HG02870 (cell line): ENCODE measurements around the gene MRPL27.
A peak's percentile ranks its signal among the peaks of the same experiment; 100 is the strongest.
"Not testable (repeated sequence)": the region's sequence is repeated elsewhere in the genome, so short reads cannot be mapped to it uniquely, and the experiment has no call there.

Source experiments
- ATAC-seq: cut with Tn5 transposase; IDR thresholded peaks from one replicate; pipeline ENCODE4 v1.9.1; 2021; ENCODE audit warnings: mild to moderate bottlenecking, moderate library complexity; ENCODE audit not compliant: unreplicated experiment

The MRPL27 gene

DNA sequence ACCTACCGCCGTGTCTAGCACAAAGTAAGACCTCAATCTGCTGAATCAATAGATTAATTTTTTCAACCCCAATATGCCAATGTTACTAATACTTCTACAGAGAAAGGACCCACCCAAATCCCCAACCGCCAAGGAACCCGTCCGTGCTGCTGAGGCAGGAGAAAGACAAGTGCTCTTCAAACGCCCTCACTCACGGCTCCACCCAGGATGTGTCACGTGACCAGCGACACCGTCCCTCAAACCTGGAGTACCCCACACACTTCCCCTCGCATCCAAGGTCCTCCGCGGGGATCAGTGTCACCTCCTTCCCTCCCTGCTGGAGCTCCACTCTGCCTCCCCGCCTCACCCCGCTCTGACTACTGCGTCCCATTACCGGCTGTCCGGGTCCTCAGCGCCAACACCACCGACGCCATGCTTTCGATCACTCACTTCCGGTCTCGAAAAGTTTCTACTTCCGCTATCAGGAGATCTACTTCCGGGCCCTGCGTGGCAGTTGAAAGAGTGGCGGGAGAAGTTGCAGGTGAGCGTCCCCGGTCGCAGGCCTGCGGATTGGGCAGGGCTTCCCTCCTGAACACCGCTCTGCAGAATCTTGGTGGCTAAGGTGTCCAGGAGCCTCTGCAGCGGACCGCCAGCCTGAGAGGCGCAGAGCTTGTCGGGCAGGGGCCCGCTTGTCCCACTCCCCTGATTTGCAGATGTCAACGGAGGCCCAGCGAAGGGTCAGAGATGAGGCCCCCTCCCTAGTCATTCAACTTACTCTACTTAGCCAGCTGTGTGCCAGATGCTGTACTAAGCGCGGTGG lies at the start of gene MRPL27, which contains the start of gene EME1:
Gene MRPL27, minus strand, starts transcription at position 427 of the 799 bp plus-strand sequence. Its CDS starts 14 bp downstream, at position 413.
Gene EME1, plus strand, starts transcription at position 472 of the 799 bp plus-strand sequence. CDS start 1,980 bp downstream, outside the sequence.
- ATAC-seq, result peak; percentile 88

DNA sequence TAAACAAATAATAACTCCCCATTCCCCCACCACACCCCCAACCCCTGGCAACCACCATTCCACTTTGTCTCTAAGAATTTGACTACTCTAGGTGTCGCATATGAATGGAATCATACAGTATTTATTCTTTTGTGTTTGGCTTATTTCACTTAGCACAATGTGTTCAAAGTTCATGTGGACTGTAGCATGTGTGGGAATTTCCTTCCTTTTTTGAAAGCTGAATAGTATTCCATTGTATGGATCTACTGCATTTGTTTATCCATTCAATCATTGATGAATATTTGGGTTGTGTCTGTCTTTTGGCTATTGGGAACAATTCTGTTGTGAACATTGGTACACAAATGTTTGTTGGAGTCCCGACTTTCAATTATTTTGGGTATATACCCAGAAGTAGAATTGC lies 49.8 kb upstream of the MRPL27 start:
- no peak for ATAC-seq

DNA sequence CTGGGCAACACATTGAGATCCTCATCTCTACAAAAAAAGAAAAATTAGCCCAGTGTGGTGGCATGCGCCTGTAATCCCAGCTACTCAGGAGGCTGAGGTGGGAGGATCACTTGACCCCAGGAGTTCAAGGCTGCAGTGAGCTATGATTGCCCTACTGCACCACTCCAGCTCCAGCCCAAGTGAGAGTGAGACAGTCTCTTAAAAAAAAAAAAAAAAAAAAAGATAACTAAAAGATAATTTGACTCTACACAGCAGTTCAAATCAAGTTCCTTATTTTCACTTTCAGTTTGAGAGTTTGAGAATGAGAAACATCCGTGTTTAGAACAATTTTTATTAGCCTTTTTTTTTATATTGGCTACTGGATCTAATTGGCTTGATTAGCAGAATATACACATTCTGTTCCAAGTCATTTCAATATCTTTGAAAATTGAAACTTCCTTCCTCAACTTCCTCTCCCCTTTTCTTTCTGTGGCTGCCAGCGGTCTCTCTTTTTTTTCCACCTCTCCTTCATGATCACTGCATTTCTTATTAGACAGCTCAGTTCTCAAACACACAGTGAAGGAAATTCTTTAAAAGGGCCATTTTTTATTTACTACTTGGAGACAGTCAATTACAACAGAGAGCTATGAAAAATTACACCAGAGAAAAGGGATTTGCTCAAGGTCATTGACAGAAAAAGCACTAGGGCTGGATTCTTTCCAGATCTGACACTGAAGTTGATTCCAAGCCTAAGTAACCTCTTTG lies 48.5 kb upstream of the MRPL27 start:
- no peak for ATAC-seq

DNA sequence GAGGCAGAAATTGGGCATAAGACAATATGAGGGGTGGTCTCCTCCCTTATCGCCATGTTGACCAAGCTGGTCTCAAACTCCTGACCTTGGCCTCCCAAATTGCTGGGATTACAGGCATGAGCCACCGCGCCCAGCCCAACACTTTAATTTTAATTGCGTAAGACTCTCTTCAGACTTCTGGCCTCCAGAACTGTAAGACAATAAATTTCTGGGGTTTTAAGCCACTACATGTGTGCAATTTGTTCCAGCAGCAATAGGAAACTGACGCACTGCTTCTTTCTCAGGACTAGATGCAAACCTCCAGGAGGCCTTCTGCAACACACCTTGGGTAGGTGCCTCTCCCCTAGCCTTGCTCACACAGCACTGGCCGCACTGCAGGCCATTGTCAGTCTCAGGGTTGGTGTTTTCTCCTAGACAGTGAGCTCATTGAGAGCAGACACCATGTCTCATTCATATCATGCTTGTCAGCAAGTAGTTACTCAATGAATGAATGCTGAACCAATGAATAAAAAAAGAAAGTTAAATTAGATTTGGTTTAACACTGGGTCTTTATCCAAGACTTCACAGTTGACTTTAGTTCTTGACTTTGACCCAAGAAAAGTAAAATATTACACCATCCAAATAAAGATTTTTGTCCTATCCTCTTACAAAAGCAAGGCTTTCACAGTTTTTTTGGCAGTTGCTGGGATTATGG lies 47.6 kb upstream of the MRPL27 start:
- ATAC-seq, result no peak

DNA sequence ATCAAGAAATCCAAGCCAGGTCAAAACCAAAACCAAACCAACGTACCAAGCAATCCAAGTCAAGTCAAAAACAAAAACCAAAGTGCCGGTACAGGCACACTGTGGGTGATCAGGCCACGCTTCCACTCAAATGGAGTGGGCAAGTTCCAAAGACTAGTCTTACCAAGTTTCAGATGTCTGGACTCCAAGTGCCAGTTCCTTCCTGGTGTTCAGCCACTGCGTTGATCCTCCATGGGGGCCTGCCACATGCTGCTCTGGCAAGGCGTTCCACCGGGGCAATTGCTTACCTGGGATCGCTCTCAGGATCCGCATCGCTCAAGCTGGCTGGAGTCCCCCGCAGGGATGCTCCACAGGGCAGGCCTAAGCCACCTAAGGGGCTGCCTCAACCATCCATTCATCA lies 46.6 kb upstream of the MRPL27 start:
- not testable (repeated sequence) for ATAC-seq

DNA sequence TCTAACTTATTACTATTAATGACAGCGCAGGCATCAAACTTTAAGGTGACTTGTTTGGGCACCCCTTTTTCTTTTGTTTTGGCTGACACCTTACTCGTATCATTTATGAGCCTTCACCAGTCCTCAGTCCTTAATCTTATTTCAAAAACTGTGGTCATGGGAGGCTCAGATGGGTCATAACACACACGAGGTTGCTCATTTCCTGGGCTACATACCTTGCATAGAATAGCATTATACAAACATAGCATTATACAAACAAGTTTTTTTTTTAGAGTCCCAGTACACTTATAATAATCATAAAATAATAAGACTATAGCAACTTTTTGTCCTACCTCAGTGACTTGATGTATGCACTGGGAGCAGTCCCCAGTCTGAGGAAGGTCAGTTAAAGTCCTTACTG lies 41.8 kb upstream of the MRPL27 start:
- ATAC-seq, result no peak

DNA sequence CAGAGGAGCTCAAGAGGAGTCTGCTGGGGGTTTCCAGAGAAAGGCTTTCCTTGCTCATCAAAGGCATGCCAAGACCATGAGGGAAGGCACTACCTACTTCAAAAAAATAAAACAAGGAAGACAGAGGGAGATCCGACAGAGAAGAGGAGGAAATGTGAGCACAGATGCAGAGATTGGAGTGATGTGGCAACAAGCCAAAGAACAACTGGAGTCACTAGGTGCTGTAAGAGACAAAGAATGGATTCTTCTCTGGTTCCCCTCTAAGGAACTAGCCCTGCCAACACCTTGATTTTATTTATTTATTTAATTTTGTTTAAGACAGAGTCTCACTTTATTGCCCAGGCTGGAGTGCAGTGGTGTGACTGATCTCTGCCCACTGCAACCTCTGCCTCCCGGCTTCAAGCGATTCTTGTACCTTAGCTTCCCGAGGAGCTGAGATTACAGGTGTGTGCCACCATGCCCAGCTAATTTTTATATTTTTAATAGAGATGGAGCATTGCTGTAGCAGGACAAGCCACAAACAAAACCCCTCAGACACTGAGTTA lies 39.3 kb upstream of the MRPL27 start:
- no peak for ATAC-seq

DNA sequence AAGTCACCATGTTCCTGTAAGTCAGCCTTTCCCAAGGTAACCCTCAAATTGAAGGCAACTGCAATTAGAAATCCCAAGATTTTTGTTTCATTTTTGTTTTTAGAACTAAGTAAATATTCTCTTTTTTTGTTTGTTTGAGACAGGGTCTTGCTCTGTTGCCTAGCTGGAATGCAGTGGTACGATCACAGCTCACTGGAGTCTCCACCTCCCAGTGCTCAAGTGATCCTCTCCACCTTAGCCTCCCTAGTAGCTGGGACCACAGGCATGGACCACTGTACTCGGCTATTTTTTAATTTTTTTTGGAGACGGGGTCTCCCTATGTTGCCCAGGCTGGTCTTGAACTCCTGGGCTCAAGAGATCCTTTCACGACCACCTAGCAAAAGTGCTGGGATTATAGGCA lies 34.9 kb upstream of the MRPL27 start:
- ATAC-seq, result no peak

DNA sequence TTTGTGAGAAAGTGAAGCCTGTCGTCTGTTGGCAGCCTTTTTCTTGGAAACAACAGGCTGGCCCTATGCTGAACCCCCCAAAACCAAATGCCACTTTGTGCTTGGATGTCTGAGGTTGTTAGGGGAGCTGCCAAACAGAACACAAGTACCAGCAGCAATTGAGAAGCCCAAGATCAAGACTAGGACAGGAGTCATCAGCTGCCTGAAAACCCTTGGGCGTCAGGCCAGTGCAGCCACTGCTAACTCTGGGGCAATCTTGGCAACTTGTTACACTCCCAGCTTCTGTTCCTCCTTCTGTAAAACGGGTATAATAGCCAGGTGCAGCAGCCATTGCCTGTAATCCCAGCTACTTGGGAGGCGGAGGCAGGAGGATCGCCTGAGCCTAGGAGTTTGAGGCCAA lies 33.6 kb upstream of the MRPL27 start:
- ATAC-seq, result no peak

DNA sequence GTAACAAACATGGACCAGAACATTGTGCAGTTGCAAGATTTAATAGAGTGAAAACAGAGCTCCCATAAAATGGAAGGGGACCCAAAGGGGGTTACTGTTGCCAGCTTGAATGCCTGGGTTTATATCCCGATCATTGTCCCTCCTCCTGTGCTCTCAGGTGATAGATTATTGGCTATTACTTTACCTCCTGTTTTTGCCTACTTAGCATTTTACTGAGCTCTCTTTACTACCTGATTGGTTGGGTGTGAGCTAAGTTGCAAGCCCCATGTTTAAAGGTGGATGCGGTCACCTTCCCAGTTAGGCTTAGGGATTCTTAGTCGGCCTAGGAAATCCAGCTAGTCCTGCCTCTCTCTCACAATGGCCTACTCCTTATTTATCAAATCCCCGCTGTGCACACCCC lies 32.4 kb upstream of the MRPL27 start:
- not testable (repeated sequence) for ATAC-seq

DNA sequence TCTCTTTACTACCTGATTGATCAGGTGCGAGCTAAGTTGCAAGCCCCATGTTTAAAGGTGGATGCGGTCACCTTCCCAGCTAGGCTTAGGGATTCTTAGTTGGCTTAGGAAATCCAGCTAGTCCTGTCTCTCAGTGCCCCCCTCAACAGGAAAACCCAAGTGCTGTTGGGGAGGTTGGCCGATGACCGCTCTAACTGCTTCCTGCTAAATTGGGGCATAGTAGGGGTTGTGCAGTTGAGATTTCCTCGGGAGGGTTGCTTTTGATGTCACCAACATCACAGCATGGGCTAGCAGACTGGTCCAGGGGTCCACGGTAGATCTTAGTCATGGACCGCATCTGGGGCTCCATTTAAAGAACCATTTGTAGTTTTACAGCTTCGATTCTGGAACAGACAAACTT lies 26.6 kb upstream of the MRPL27 start:
- ATAC-seq, result not testable (repeated sequence)

DNA sequence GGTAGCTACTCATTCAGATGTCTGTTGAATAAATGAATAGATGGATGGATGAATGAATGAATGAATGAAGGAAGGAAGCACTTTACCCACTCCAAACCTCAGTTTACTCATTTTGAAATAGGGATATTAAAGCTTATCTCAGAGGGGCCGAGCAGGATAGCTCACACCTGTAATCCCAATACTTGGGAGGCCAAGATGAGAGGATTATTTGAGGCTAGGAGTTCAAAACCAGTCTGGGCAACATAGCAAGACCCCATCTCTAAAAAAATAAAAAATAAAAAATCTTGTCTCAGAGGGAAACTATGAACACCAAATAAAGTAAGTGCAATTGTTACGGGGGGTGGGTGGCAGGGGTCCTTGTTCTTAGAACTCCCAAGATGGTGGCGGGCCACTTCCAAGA lies 25.7 kb upstream of the MRPL27 start:
- not testable (repeated sequence) for ATAC-seq

DNA sequence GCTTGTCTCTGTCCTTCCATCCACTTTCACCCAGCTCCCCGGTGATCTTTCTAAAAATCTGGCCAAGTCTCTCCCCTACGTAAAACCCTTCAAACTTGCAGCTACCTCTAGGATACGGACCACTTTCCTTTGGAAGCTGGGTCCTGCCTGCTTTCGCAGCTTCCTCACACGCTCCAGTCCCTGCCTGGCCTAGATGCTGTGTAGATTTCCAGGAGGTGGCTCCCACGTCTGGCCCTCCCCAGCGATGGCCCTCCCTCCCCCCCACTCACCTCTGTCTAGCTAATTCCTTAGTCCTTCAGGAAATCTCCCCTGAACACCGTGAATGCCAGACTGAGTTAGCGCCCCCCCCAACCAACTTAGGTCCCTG lies 24.9 kb upstream of the MRPL27 start:
- ATAC-seq, result no peak

DNA sequence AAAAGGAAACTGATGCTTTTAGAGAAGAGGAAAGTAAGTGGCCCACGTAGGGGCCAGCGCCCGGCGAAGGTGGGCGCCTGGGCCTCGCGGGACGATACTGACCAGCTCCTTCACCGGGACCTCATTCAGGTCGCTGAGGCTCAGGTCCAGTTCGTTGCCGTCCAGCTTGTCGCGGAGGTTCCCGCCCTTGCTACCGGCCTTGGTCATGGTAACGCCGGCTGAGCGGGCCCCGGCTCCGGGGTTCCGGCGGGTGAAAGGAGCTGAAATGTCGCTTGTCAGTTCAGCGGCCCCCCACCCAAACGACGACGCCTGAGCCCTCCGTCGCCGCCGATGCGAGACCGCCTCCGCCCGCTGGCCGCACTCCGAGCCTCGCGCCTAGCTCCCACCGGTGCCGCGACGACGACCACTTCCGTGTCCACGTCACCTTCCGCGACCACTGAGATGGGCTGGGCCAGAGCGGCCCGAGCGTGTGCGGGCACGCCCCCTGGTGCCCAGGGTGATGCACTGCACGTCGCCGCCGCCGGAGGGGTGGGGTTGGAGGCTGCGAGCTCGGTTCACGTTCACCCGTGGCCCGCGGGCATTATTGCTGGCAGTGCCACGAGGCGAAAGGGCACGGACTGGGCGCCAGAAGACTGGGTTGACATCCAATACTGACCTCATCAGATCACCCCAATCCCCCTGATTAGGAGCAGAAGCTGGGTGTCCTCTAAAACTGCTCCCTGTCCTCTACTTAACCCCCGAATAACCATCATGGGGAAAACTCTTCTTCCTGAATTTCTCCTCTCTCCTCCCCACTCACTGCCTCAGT lies 24.3 kb upstream of the MRPL27 start, which contains the start of gene LRRC59:
Gene LRRC59, minus strand, starts transcription at position 413 of the 808 bp plus-strand sequence. Its CDS starts 206 bp downstream, at position 207.
- peak; percentile 88 for ATAC-seq

DNA sequence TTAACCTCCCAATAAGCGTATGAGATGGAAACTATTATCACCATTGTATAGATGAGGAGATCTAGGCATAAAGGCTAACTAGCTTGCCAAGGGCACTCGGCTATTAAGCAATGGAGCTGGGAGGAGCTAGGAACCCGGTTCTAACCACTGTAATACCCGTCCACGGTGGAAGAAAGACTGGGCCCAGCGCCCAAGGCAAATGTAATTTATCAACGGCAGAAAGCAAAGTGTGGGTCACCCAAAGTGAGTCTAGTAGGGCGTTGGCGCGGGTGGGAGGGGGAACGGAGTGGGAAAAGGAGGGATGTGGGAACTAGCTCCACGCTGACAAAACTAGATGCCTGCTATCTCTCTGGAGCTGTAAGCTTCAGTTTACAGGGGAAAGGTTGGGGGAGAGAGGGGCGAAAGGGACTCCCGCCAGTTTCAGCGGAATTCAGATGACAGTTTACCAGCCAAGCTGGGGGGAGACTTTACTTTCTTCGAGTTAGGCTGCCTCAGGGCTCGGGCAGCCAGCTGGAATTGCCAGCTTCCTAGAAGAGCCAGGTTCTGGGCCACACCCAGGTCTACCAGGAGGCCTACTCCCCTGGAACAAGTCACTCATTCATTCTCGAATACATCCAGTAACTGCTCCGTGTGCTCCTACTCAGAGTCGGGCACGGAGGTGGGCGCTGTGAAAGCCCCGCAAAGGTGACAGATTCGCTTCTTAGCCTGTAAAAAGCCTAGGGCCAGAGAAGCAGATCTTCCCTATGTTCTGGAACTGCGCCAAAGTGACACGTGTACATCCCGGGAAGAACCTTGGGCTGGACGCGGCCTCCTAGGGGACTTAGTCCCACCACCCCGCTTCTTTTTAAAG lies 23.5 kb upstream of the MRPL27 start:
- ATAC-seq, result no peak

DNA sequence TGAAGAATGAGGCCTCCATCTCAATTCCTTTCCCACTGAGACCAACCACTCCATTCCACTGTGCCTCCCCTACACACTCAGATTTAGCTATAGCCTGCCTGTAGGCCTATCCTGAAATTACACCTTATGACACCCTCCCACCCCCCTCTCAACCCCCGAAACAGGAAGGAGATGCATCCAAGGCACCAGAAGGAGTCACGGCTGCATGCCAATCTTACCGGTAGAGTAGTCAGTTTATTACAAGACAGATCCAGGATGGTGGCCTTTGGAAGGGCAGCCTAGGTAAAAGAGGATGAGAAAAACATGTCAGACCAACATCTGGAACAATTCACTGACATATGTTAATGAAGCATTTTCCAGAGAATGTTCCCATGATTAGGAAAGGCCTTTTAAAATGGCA lies 21.7 kb upstream of the MRPL27 start:
- no peak for ATAC-seq

DNA sequence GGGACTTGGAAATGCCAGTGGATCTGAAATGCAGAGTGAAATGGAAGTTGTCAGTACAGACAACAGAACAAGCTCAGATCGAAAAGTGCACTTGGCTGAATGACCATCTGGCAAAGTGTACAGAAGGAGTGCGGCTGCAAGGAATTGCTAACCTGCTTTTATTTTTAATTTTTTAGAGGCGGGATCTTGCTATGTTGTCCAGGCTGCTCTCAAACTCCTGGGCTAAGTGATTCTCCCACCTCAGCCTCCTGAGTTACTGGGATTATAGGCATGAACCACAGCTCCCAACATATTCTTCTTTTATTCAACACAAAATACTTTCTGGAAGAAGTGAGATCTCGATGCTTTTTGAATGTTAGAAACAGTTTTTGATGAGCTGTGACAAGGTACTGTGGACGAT lies 20.7 kb upstream of the MRPL27 start:
- no peak for ATAC-seq

DNA sequence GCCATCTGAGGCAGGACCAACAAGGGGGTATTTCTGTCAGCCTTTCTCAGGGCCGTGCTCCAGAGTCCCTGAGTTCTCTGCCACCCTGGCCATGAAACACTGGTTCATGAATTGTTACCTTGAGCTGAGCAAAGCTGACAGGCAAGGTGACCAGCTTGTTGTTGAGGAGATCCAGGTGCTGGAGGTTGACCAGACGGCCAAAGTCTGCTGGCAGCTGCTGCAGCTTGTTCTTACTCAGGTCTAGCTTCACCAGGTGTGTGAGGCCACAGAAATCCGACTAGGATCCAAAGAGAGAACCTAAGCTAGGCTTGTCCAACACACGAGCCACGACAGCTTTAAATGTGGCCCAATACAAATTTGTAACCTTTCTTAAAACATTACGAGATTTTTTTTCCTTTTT lies 19.6 kb upstream of the MRPL27 start:
- no peak for ATAC-seq

DNA sequence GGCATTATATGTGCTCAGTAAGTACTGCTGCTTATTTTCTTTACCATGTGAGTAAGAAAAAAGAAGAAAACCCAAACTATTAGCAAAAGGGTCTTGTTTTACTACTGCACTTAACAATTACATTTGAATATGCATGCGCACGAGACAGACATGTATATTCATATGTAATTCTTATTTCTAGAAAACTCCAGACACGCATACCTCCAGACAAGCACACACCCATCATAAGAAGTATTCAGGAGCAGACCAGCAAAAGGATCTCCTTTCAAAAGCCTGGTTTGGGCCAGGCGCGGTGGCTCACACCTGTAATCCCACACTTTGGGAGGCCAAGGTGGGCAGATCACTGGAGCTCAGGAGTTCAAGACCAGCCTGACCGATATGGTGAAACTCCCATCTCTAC lies 16.6 kb upstream of the MRPL27 start:
- ATAC-seq, result no peak
